ENCODE measurements around the gene HNRNPL. TPM values are rescaled to one million over a fixed set of nuclear protein-coding genes. Genes with fewer than 3 reads are reported as not detected.

Gene HNRNPL
- total and polyA plus RNA-seq, 9 of the 15 experiments (the other 6 are each of a cell fraction or from before 2014, with no cell fraction given), result 39.5 to 610 (median 299) TPM

DNA sequence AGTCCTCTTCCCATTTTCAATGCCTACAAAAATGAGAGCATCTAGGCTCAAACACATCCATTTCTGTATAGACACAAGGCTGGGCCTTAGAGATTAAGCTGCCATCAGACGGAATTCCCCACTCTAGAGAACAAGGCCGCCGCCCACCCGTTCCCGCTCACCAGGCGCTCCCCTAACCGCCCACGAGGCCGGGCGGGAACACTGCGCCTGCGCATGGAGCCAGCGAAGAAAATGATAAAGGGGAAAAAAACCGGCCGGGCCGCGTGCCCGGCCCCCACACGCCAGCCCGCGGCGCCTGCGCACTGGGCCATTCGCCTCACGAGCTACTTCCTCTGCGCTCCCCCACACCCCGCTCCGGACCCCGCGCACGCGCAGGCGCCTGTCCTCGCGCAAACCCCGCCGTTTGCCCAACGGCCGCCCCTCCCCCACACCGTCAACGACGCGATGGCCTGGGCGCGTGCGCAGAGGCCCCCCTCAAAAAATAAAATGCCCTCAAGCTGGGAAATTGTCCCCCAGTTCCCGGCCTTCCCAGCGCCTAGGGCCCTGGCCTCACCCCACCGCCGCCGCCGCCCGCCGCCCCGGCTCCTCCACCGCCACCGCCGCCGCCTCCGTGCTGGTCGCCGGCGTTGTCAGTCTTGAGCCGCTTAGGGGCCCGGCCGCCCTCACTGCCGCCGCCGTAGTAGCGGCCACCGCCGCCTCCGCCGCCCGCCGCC, 483 bp downstream of the HNRNPL start (continued):
- TF ChIP-seq, protein P1, sequence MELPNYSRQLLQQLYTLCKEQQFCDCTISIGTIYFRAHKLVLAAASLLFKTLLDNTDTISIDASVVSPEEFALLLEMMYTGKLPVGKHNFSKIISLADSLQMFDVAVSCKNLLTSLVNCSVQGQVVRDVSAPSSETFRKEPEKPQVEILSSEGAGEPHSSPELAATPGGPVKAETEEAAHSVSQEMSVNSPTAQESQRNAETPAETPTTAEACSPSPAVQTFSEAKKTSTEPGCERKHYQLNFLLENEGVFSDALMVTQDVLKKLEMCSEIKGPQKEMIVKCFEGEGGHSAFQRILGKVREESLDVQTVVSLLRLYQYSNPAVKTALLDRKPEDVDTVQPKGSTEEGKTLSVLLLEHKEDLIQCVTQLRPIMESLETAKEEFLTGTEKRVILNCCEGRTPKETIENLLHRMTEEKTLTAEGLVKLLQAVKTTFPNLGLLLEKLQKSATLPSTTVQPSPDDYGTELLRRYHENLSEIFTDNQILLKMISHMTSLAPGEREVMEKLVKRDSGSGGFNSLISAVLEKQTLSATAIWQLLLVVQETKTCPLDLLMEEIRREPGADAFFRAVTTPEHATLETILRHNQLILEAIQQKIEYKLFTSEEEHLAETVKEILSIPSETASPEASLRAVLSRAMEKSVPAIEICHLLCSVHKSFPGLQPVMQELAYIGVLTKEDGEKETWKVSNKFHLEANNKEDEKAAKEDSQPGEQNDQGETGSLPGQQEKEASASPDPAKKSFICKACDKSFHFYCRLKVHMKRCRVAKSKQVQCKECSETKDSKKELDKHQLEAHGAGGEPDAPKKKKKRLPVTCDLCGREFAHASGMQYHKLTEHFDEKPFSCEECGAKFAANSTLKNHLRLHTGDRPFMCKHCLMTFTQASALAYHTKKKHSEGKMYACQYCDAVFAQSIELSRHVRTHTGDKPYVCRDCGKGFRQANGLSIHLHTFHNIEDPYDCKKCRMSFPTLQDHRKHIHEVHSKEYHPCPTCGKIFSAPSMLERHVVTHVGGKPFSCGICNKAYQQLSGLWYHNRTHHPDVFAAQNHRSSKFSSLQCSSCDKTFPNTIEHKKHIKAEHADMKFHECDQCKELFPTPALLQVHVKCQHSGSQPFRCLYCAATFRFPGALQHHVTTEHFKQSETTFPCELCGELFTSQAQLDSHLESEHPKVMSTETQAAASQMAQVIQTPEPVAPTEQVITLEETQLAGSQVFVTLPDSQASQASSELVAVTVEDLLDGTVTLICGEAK (IDR thresholded peaks at IDR 0.05), result 0 out of 2 replicates have a peak, but pooled peaks have one; percentile 3
- TF ChIP-seq, protein P1 (CRISPR knock-in tag; IDR thresholded peaks at IDR 0.05), result no peak
- TF ChIP-seq, protein P2, sequence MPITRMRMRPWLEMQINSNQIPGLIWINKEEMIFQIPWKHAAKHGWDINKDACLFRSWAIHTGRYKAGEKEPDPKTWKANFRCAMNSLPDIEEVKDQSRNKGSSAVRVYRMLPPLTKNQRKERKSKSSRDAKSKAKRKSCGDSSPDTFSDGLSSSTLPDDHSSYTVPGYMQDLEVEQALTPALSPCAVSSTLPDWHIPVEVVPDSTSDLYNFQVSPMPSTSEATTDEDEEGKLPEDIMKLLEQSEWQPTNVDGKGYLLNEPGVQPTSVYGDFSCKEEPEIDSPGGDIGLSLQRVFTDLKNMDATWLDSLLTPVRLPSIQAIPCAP (CRISPR knock-in tag; IDR thresholded peaks at IDR 0.05; ENCODE audit: borderline replicate concordance), result no peak
- no peak for TF ChIP-seq STAT5B (CRISPR knock-in tag; IDR thresholded peaks at IDR 0.05)
- TF ChIP-seq L3MBTL2 (IDR thresholded peaks at IDR 0.05), result peak; percentile 97
- TF ChIP-seq, protein P3, sequence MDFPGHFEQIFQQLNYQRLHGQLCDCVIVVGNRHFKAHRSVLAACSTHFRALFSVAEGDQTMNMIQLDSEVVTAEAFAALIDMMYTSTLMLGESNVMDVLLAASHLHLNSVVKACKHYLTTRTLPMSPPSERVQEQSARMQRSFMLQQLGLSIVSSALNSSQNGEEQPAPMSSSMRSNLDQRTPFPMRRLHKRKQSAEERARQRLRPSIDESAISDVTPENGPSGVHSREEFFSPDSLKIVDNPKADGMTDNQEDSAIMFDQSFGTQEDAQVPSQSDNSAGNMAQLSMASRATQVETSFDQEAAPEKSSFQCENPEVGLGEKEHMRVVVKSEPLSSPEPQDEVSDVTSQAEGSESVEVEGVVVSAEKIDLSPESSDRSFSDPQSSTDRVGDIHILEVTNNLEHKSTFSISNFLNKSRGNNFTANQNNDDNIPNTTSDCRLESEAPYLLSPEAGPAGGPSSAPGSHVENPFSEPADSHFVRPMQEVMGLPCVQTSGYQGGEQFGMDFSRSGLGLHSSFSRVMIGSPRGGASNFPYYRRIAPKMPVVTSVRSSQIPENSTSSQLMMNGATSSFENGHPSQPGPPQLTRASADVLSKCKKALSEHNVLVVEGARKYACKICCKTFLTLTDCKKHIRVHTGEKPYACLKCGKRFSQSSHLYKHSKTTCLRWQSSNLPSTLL (IDR thresholded peaks at IDR 0.05), result no peak
- no peak for TF ChIP-seq ZKSCAN3 (CRISPR knock-in tag; IDR thresholded peaks at IDR 0.05)
- TF ChIP-seq HLTF (IDR thresholded peaks at IDR 0.05), result no peak
- TF ChIP-seq ARID2 (IDR thresholded peaks at IDR 0.05), result no peak
- no peak for TF ChIP-seq KLF6 (CRISPR knock-in tag; IDR thresholded peaks at IDR 0.05; ENCODE audit: borderline replicate concordance)
